Spleen (tissue), 11 donors: ENCODE data around the gene EPN2. TPM values are rescaled to one million over a fixed set of nuclear protein-coding genes. Genes with fewer than 3 reads are reported as not detected.

Experiments used
- DNase-seq: peaks from one replicate; pipeline ENCODE4 v3.0.0-alpha.2; 2020
- H3K27ac ChIP-seq, 8 donors: fragments of 200-600 bp; sonication (generic) in 7 of 8; 1 replicate in 4 of 8; 2 replicates in 4 of 8; pipeline versions ENCODE4 v1.5.0 to v1.8.0; 2016 to 2021; ENCODE audit warnings: inconsistent platforms in 4 of 8, mild to moderate bottlenecking in 4 of 8, moderate library complexity in 1 of 8
- H3K27me3 ChIP-seq, 7 donors: fragments of 200-600 bp; sonication (generic) in 6 of 7; replicated peaks in 1 of 7; 1 replicate in 4 of 7; 2 replicates in 3 of 7; pipeline versions ENCODE4 v1.5.0 to v1.8.0; 2016 to 2021; ENCODE audit warnings: inconsistent platforms in 3 of 7, mild to moderate bottlenecking in 1 of 7
- H3K36me3 ChIP-seq, 6 donors: fragments of 200-600 bp; sonication (generic) in 5 of 6; 1 replicate in 4 of 6; 2 replicates in 2 of 6; pipeline versions ENCODE4 v1.5.0 to v1.8.0; 2016 to 2021; ENCODE audit warnings: inconsistent platforms in 2 of 6
- H3K4me1 ChIP-seq, 6 donors: fragments of 200-600 bp; sonication (generic) in 5 of 6; 1 replicate in 3 of 6; 2 replicates in 3 of 6; pipeline versions ENCODE4 v1.5.0 to v1.8.0; 2016 to 2021; ENCODE audit warnings: inconsistent platforms in 3 of 6
- H3K4me3 ChIP-seq, 8 donors: fragments of 200-600 bp; sonication (generic) in 7 of 8; 1 replicate in 4 of 8; 2 replicates in 4 of 8; pipeline versions ENCODE4 v1.5.0 to v1.8.0; 2016 to 2021; ENCODE audit warnings: inconsistent platforms in 4 of 8, mild to moderate bottlenecking in 4 of 8, moderate library complexity in 2 of 8
- H3K9me3 ChIP-seq, 8 donors: fragments of 200-600 bp; sonication (generic) in 7 of 8; 1 replicate in 4 of 8; 2 replicates in 4 of 8; pipeline versions ENCODE4 v1.5.0 to v1.8.0; 2016 to 2021; ENCODE audit warnings: inconsistent platforms in 4 of 8
- CTCF ChIP-seq, 11 experiments: fragments of 200-600 bp in 7 of 11; fragments of 450-650 bp in 4 of 11; sonication (generic) in 4 of 11; IDR thresholded peaks in 8 of 11; conservative IDR thresholded peaks in 3 of 11; 1 replicate in 7 of 11; 2 replicates in 4 of 11; pipeline versions ENCODE4 v1.4.0 to v1.8.0; 2016 to 2021; ENCODE audit warnings: antibody characterized with exemption in 11 of 11, inconsistent platforms in 4 of 11, mild to moderate bottlenecking in 1 of 11
- POLR2A ChIP-seq, 3 donors: fragments of 450-650 bp; IDR thresholded peaks; one replicate each; pipeline ENCODE4 v1.5.1; 2017; ENCODE audit warnings: antibody characterized with exemption in 3 of 3, mild to moderate bottlenecking in 1 of 3
- POLR2AphosphoS5 ChIP-seq, 3 donors: sonication (generic); formaldehyde crosslinking; IDR thresholded peaks; one replicate each; pipeline ENCODE4 v1.5.1; 2017; ENCODE audit warnings: antibody characterized with exemption in 3 of 3
- WGBS, 5 donors: extraction: QIAGEN DNeasy Blood & Tissue Kit in 3 of 5; methylation state at CpG; one replicate each; pipeline versions ENCODE4 v1.1.5 to v1.1.7; 2013 to 2018; 5-methylcytosine and 5-hydroxymethylcytosine counted together
- intact Hi-C: fragments of 100-400 bp; cut with DNase I; formaldehyde crosslinking; loops from one replicate; pipeline ENCODE4 v1.15.0; 2023; ENCODE audit warnings: low total_unique reads
- polyA plus RNA-seq, 3 donors: library from polyadenylated mRNA; stranded (reverse); fragments of 200-250 nt; gene quantifications; one replicate each; pipeline ENCODE4 v1.2.1, GENCODE V29; 2013
- total RNA-seq, 7 donors: library from RNA; depleted of rRNA in 3 of 7; stranded (reverse); fragments of >200 nt in 3 of 7; fragmentation: NEBNext Ultra II Directional in 4 of 7; extraction: Animal tissue kit (Norgen Biotek cat#: 25700) in 4 of 7; gene quantifications; one replicate each; pipeline versions ENCODE4 v1.1.0 to v1.2.1, GENCODE V29; 2016 to 2021
- donor health status: healthy with polysubstance abuse.
- donor health status: DM: no; HTN: no; CAD: no; lungs with moderate emphysema.
- donor health status: DM: no; HTN: no; CAD: no.
- donor health status: Bipolar disorder and iron deficiency.
- donor health status: healthy.
- donor health status: DM: no; HTN: no; CAD: no.
- donor health status: DM: yes; HTN: yes; CAD: no.

Gene EPN2
- total and polyA plus RNA-seq, 10 donors = 5.4 to 59.6 (median 31.5) TPM

GRCh38 chr17:19372011-19372370, 134.8 kb downstream of the EPN2 start:
- Histone ChIP-seq H3K9me3 (no peaks in the 10 kb centered on the region), H3K36me3 (no peaks in the 10 kb centered on the region), H3K4me3 (no peak overlapping the region), H3K27me3 (no peaks in the 10 kb centered on the region), H3K27ac (peak overlapping the region in 2 of 8 donors; percentile 77 to 84), H3K4me1 (peaks cover 20 to 67% (median 45%) of the 10 kb centered on the region in 6 donors)
- WGBS, 5 donors = 67 to 90% (median 82%) methylated on average over 9 of the region's 9 CpGs
- no peak for DNase-seq
- intact Hi-C loops = no loop called here
- TF ChIP-seq POLR2A (IDR thresholded peaks at IDR 0.05) (no peak), CTCF (IDR thresholded peaks at IDR 0.05 in 8 of 11, conservative IDR thresholded peaks at IDR 0.05 in 3 of 11) (no peak), POLR2AphosphoS5 (IDR thresholded peaks at IDR 0.05) (no peak)

GRCh38 chr17:19372439-19372838, 135.3 kb downstream of the EPN2 start:
- intact Hi-C loops = no loop called here
- no peaks in the 10 kb centered on the region for H3K27me3 ChIP-seq

GRCh38 chr17:19372866-19373504, 135.8 kb downstream of the EPN2 start:
- 69 to 78% (median 77%) methylated on average over 7 to 8 of the region's 8 CpGs for WGBS, 5 donors
- Histone ChIP-seq H3K4me1 (peaks cover 20 to 72% (median 50%) of the 10 kb centered on the region in 6 donors), H3K27ac (no peak overlapping the region), H3K9me3 (no peaks in the 10 kb centered on the region), H3K27me3 (no peaks in the 10 kb centered on the region), H3K36me3 (no peaks in the 10 kb centered on the region), H3K4me3 (no peak overlapping the region)
- DNase-seq = no peak
- intact Hi-C loops = no loop called here
- TF ChIP-seq POLR2AphosphoS5 (IDR thresholded peaks at IDR 0.05) (no peak), POLR2A (IDR thresholded peaks at IDR 0.05) (no peak), CTCF (IDR thresholded peaks at IDR 0.05 in 8 of 11, conservative IDR thresholded peaks at IDR 0.05 in 3 of 11) (no peak)

More at GRCh38 chr17:19372439-19372838, 135.3 kb downstream of the EPN2 start:
- no peaks in the 10 kb centered on the region for H3K36me3 ChIP-seq
- TF ChIP-seq POLR2AphosphoS5 (IDR thresholded peaks at IDR 0.05) (no peak), POLR2A (IDR thresholded peaks at IDR 0.05) (no peak), CTCF (IDR thresholded peaks at IDR 0.05 in 8 of 11, conservative IDR thresholded peaks at IDR 0.05 in 3 of 11) (no peak)
- H3K27ac ChIP-seq = no peak overlapping the region
- H3K4me3 ChIP-seq = no peak overlapping the region
- peaks cover 20 to 72% (median 49%) of the 10 kb centered on the region in 6 donors for H3K4me1 ChIP-seq
- no peaks in the 10 kb centered on the region for H3K9me3 ChIP-seq
- no peak for DNase-seq
- 69 to 83% (median 72%) methylated on average over 12 of the region's 12 CpGs for WGBS, 5 donors

- no peak for DNase-seq
- H3K27ac ChIP-seq = no peak overlapping the region
- no peaks in the 10 kb centered on the region for H3K9me3 ChIP-seq
- H3K27me3 ChIP-seq = no peaks in the 10 kb centered on the region
- 86 to 93% (median 87%) methylated on average over 5 of the region's 5 CpGs for WGBS, 5 donors
- intact Hi-C loops = no loop called here
- peaks cover 24 to 75% (median 53%) of the 10 kb centered on the region in 6 donors for H3K4me1 ChIP-seq
- H3K36me3 ChIP-seq = peaks cover 0 to 2% (median 0%) of the 10 kb centered on the region in 6 donors
- H3K4me3 ChIP-seq = no peak overlapping the region
- TF ChIP-seq POLR2A (IDR thresholded peaks at IDR 0.05) = no peak
- TF ChIP-seq CTCF (IDR thresholded peaks at IDR 0.05 in 8 of 11, conservative IDR thresholded peaks at IDR 0.05 in 3 of 11) = no peak
- no peak for TF ChIP-seq POLR2AphosphoS5 (IDR thresholded peaks at IDR 0.05)
Measured at GRCh38 chr17:19374136-19374535, 137.0 kb downstream of the EPN2 start.
